ENCODE measurements around the gene TRIM56. TPM values are rescaled to one million over a fixed set of nuclear protein-coding genes. Genes with fewer than 3 reads are reported as not detected.
"Not testable (repeated sequence)": the region's sequence is repeated elsewhere in the genome, so short reads cannot be mapped to it uniquely, and the experiment has no call there.

Gene TRIM56
- total and polyA plus RNA-seq, 4 experiments from 2014 or later = 2.8 to 81.1 (median 47.8) TPM

GRCh38 chr7:101076183-101076582, 9.1 kb upstream of the TRIM56 start:
- H3K4me3 Mint-ChIP-seq; POLR2A ChIA-PET (ENCODE audit: partially characterized antibody); H3K9me3 Mint-ChIP-seq; H3K36me3 ChIP-seq (ENCODE audit: insufficient read depth, low read length); DNase-seq; H3K4me1 Mint-ChIP-seq; H3K27me3 ChIP-seq (ENCODE audit: insufficient read depth, low read length); H3K4me1 ChIP-seq (ENCODE audit: insufficient read depth, low read length); H3K9me3 ChIP-seq (ENCODE audit: control insufficient read depth in 1 of 2, low read length in 2 of 2); H3K27ac ChIP-seq (ENCODE audit: low read depth, low read length); H3K36me3 Mint-ChIP-seq; H3K27ac Mint-ChIP-seq; H3K4me3 ChIP-seq (ENCODE audit: low read length in 2 of 2): not testable (repeated sequence)
- H3K27me3 Mint-ChIP-seq = peaks cover 8 to 10% of the 10 kb centered on the region in 2 donors
- CTCF ChIA-PET (ENCODE audit: partially characterized antibody) = interaction anchor here (2.5 kb wide), 1 partner anchor 10 kb away, joined by 5 read pairs; no protein-coding TSS in a partner anchor
- intact Hi-C loops (cut with micrococcal nuclease) = loop anchor here (5.0 kb wide), 1 partner anchor 109 kb away; the partner anchor contains the start of gene MUC12

GRCh38 chr7:101077303-101078086, 7.8 kb upstream of the TRIM56 start:
- H3K27ac ChIP-seq (ENCODE audit: low read depth, low read length) = no peak overlapping the region

GRCh38 chr7:101081432-101081831, 3.8 kb upstream of the TRIM56 start:
- peaks cover 1 to 3% of the 10 kb centered on the region in 2 donors for H3K27me3 Mint-ChIP-seq
- no peak for DNase-seq
- H3K36me3 ChIP-seq (ENCODE audit: insufficient read depth, low read length) = no peaks in the 10 kb centered on the region
- no peaks in the 10 kb centered on the region for H3K27me3 ChIP-seq (ENCODE audit: insufficient read depth, low read length)
- H3K4me3 ChIP-seq (ENCODE audit: low read length in 2 of 2) = no peak overlapping the region
- peaks cover 0 to 1% (median 0%) of the 10 kb centered on the region in 8 donors for H3K9me3 Mint-ChIP-seq
- peaks cover 20% of the 10 kb centered on the region for H3K4me1 ChIP-seq (ENCODE audit: insufficient read depth, low read length)
- peaks cover 11 to 22% (median 15%) of the 10 kb centered on the region in 4 donors for H3K4me1 Mint-ChIP-seq
- H3K9me3 ChIP-seq (ENCODE audit: control insufficient read depth in 1 of 2, low read length in 2 of 2) = no peaks in the 10 kb centered on the region
- POLR2A ChIA-PET (ENCODE audit: partially characterized antibody) = no interaction called here
- CTCF ChIA-PET (ENCODE audit: partially characterized antibody) = interaction anchor here (0.7 to 2.5 kb wide), 3 partner anchors 23 to 192 kb away, joined by 3 to 5 read pairs (median 5); partner anchors contain the start of gene UFSP1
- no peak overlapping the region for H3K27ac ChIP-seq (ENCODE audit: low read depth, low read length)
- no peak overlapping the region for H3K27ac Mint-ChIP-seq
- H3K4me3 Mint-ChIP-seq = no peak overlapping the region
- peaks cover 0 to 8% of the 10 kb centered on the region in 2 donors for H3K36me3 Mint-ChIP-seq
- intact Hi-C loops (cut with micrococcal nuclease) = no loop called here

More at GRCh38 chr7:101077303-101078086, 7.8 kb upstream of the TRIM56 start:
- CTCF ChIA-PET (ENCODE audit: partially characterized antibody) = interaction anchor here (0.5 to 3.3 kb wide), 17 partner anchors 8 to 1387 kb away, joined by 3 to 11 read pairs (median 4); partner anchors contain the start of genes SLC12A9, TRIM56 and UFSP1
- intact Hi-C loops (cut with micrococcal nuclease) = loop anchor here (1.0 to 5.0 kb wide), 2 partner anchors 110 to 180 kb away; partner anchors contain the start of gene MUC12
- peaks cover 0 to 1% (median 0%) of the 10 kb centered on the region in 8 donors for H3K9me3 Mint-ChIP-seq
- H3K4me3 Mint-ChIP-seq = peak overlapping the region in 2 of 8 donors; percentile 8 to 41
- Histone ChIP-seq H3K36me3 (ENCODE audit: insufficient read depth, low read length) (no peaks in the 10 kb centered on the region), H3K27me3 (ENCODE audit: insufficient read depth, low read length) (no peaks in the 10 kb centered on the region), H3K4me3 (ENCODE audit: low read length in 2 of 2) (no peak overlapping the region), H3K4me1 (ENCODE audit: insufficient read depth, low read length) (peaks cover 7% of the 10 kb centered on the region), H3K9me3 (ENCODE audit: control insufficient read depth in 1 of 2, low read length in 2 of 2) (no peaks in the 10 kb centered on the region)
- POLR2A ChIA-PET (ENCODE audit: partially characterized antibody) = interaction anchor here (0.7 kb wide), 1 partner anchor 188 kb away, joined by 3 read pairs; the partner anchor contains the start of gene UFSP1
- peak overlapping the region in 1 of 7 donors; percentile 70 for H3K27ac Mint-ChIP-seq
- H3K4me1 Mint-ChIP-seq = peaks cover 0 to 5% (median 4%) of the 10 kb centered on the region in 4 donors
- H3K36me3 Mint-ChIP-seq = no peaks in the 10 kb centered on the region
- peaks cover 5 to 9% of the 10 kb centered on the region in 2 donors for H3K27me3 Mint-ChIP-seq
- peak; percentile 75 to 81 (median 78) for DNase-seq

GRCh38 chr7:101084865-101085161, 468 bp upstream of the TRIM56 start:
- H3K4me3 ChIP-seq (ENCODE audit: low read length in 2 of 2) = peak overlapping the region in 1 of 2 donors; percentile 87
- DNase-seq = no peak
- peak overlapping the region; percentile 92 for H3K27ac ChIP-seq (ENCODE audit: low read depth, low read length)
- intact Hi-C loops (cut with micrococcal nuclease) = no loop called here
- Mint-ChIP-seq H3K4me1 (peaks cover 15 to 38% (median 27%) of the 10 kb centered on the region in 4 donors), H3K36me3 (peaks cover 3 to 23% of the 10 kb centered on the region in 2 donors), H3K9me3 (no peaks in the 10 kb centered on the region), H3K4me3 (peak overlapping the region; percentile 96 to 99 (median 99)), H3K27me3 (no peaks in the 10 kb centered on the region), H3K27ac (peak overlapping the region; percentile 95 to 100 (median 99))
- H3K36me3 ChIP-seq (ENCODE audit: insufficient read depth, low read length) = peaks cover 22% of the 10 kb centered on the region
- POLR2A ChIA-PET (ENCODE audit: partially characterized antibody) = interaction anchor here (0.8 to 2.0 kb wide), 7 partner anchors 12 to 1165 kb away, joined by 3 to 13 read pairs (median 5); partner anchors contain the start of genes PLOD3, SRRT, TRIM4 and UFSP1
- CTCF ChIA-PET (ENCODE audit: partially characterized antibody) = interaction anchor here (0.6 to 2.2 kb wide), 5 partner anchors 10 to 191 kb away, joined by 3 to 9 read pairs (median 3); no protein-coding TSS in a partner anchor
- peaks cover 37% of the 10 kb centered on the region for H3K4me1 ChIP-seq (ENCODE audit: insufficient read depth, low read length)
- H3K27me3 ChIP-seq (ENCODE audit: insufficient read depth, low read length) = no peaks in the 10 kb centered on the region
- H3K9me3 ChIP-seq (ENCODE audit: control insufficient read depth in 1 of 2, low read length in 2 of 2) = no peaks in the 10 kb centered on the region

GRCh38 chr7:101087334-101088068, 2.2 kb downstream of the TRIM56 start:
- ChIA-PET POLR2A (ENCODE audit: partially characterized antibody) (interaction anchor here (0.9 to 1.2 kb wide), 2 partner anchors 200 to 213 kb away, joined by 3 to 4 read pairs; partner anchors contain the start of gene SRRT), CTCF (ENCODE audit: partially characterized antibody) (interaction anchor here (1.5 kb wide), 1 partner anchor 10 kb away, joined by 5 read pairs; no protein-coding TSS in a partner anchor)
- Mint-ChIP-seq H3K9me3 (no peaks in the 10 kb centered on the region), H3K4me3 (peak overlapping the region in 1 of 8 donors; percentile 74), H3K36me3 (peaks cover 15 to 32% of the 10 kb centered on the region in 2 donors), H3K27ac (peak overlapping the region in 1 of 7 donors; percentile 35), H3K27me3 (no peaks in the 10 kb centered on the region), H3K4me1 (peaks cover 17 to 52% (median 33%) of the 10 kb centered on the region in 4 donors)
- Histone ChIP-seq H3K36me3 (ENCODE audit: insufficient read depth, low read length) (peaks cover 26% of the 10 kb centered on the region), H3K4me1 (ENCODE audit: insufficient read depth, low read length) (peaks cover 42% of the 10 kb centered on the region), H3K27me3 (ENCODE audit: insufficient read depth, low read length) (no peaks in the 10 kb centered on the region), H3K27ac (ENCODE audit: low read depth, low read length) (peak overlapping the region; percentile 92), H3K9me3 (ENCODE audit: control insufficient read depth in 1 of 2, low read length in 2 of 2) (no peaks in the 10 kb centered on the region), H3K4me3 (ENCODE audit: low read length in 2 of 2) (no peak overlapping the region)
- intact Hi-C loops (cut with micrococcal nuclease) = no loop called here
- no peak for DNase-seq

- CTCF ChIA-PET (ENCODE audit: partially characterized antibody) = interaction anchor here (1.5 kb wide), 1 partner anchor 11 kb away, joined by 5 read pairs; no protein-coding TSS in a partner anchor
- intact Hi-C loops (cut with micrococcal nuclease) = no loop called here
- H3K4me3 Mint-ChIP-seq = no peak overlapping the region
Observed at GRCh38 chr7:101088069-101088425, 2.8 kb downstream of the TRIM56 start.

More at GRCh38 chr7:101088069-101088425, 2.8 kb downstream of the TRIM56 start:
- DNase-seq = no peak
- Histone ChIP-seq H3K4me1 (ENCODE audit: insufficient read depth, low read length) (peaks cover 42% of the 10 kb centered on the region), H3K4me3 (ENCODE audit: low read length in 2 of 2) (no peak overlapping the region), H3K27ac (ENCODE audit: low read depth, low read length) (no peak overlapping the region), H3K9me3 (ENCODE audit: control insufficient read depth in 1 of 2, low read length in 2 of 2) (no peaks in the 10 kb centered on the region), H3K36me3 (ENCODE audit: insufficient read depth, low read length) (peaks cover 26% of the 10 kb centered on the region), H3K27me3 (ENCODE audit: insufficient read depth, low read length) (no peaks in the 10 kb centered on the region)
- peaks cover 17 to 52% (median 33%) of the 10 kb centered on the region in 4 donors for H3K4me1 Mint-ChIP-seq
- H3K27ac Mint-ChIP-seq = no peak overlapping the region
- peaks cover 15 to 34% of the 10 kb centered on the region in 2 donors for H3K36me3 Mint-ChIP-seq
- no peaks in the 10 kb centered on the region for H3K27me3 Mint-ChIP-seq
- POLR2A ChIA-PET (ENCODE audit: partially characterized antibody) = interaction anchor here (0.9 kb wide), 1 partner anchor 213 kb away, joined by 4 read pairs; the partner anchor contains the start of gene SRRT
- H3K9me3 Mint-ChIP-seq = no peaks in the 10 kb centered on the region

All from CD4-positive, alpha-beta memory T cell (primary cell).